ACC112 (cell line): ENCODE results near the gene KYNU.

Experiments
- H2AFZ ChIP-seq: fragments of 200-600 bp; sonication (generic); one replicate; pipeline ENCODE4 v1.6.0; 2017; ENCODE audit warnings: antibody characterized with exemption, low read length; ENCODE audit not compliant: unreplicated experiment
- H3K27ac ChIP-seq: fragments of 200-600 bp; sonication (generic); 2 replicates; pipeline ENCODE4 v1.5.1; 2014; ENCODE audit warnings: low read depth, mild to moderate bottlenecking, antibody characterized with exemption, low read length, moderate library complexity
- H3K27me3 ChIP-seq: fragments of 200-600 bp; sonication (generic); 2 replicates; pipeline ENCODE4 v1.6.1; 2014; ENCODE audit warnings: mild to moderate bottlenecking, antibody characterized with exemption, low read length, moderate library complexity, mixed read lengths; ENCODE audit not compliant: insufficient read depth
- H3K36me3 ChIP-seq: fragments of 200-600 bp; sonication (generic); 2 replicates; pipeline ENCODE4 v1.6.1; 2016; ENCODE audit warnings: mild to moderate bottlenecking, antibody characterized with exemption, low read length, moderate library complexity, mixed read lengths; ENCODE audit not compliant: insufficient read depth
- H3K4me1 ChIP-seq: fragments of 200-600 bp; sonication (generic); one replicate; pipeline ENCODE4 v1.6.1; 2016; ENCODE audit warnings: low read length, mixed read lengths; ENCODE audit not compliant: insufficient read depth, unreplicated experiment, control insufficient read depth
- H3K4me3 ChIP-seq: fragments of 200-600 bp; sonication (generic); 2 replicates; pipeline ENCODE4 v1.5.1; 2014; ENCODE audit warnings: mild to moderate bottlenecking, low read depth, low read length
- H3K79me2 ChIP-seq: fragments of 200-600 bp; sonication (generic); one replicate; pipeline ENCODE4 v1.6.0; 2016; ENCODE audit warnings: low read length; ENCODE audit not compliant: control insufficient read depth, unreplicated experiment, insufficient read depth

KYNU gene

DNA sequence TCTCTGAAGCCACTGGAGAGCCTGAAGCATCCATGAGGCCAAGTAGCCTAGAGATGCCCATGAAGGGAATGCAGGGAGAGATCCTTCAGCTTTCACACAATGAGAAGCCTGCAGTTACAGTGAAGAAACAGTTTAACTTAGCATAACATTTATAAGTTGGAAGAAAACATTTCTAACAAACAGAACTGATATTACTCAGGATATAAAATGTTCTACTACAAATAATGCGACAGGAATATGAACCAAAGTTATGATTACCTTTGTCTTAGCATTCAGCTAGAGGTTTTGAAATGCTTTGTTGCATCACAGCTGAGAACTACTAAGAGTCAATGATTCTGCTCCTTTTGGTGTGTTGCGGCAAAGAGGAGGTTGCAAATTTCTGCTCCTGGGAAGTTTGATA lies 6.9 kb upstream of the KYNU start:
- Histone ChIP-seq H3K4me3 (no peak overlapping the region), H3K36me3 (no peaks in the 10 kb centered on the region), H2AFZ (peak overlapping the region; percentile 70), H3K27me3 (no peaks in the 10 kb centered on the region), H3K79me2 (no peaks in the 10 kb centered on the region), H3K4me1 (peaks cover 56% of the 10 kb centered on the region), H3K27ac (peak overlapping the region; percentile 76)

DNA sequence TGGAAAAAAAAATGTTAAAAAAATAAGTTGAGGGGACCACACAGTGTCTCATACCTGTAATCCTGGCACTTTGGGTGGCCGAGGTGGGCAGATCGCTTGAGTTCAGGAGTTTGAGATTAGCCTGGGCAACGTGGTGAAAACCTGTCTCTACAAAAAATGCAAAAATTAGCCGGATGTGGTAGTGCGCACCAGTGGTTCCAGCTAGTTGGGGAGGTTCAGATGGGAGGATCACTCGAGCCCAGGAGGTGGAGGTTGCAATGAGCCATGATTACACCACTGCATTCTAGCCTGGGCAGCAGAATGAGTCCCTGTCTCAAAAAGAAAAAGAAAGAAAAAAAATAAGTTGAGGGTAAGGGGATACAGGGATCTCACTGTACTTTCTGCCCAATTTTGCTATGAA lies 6.1 kb upstream of the KYNU start:
- H3K27me3 ChIP-seq, result no peaks in the 10 kb centered on the region
- no peaks in the 10 kb centered on the region for H3K79me2 ChIP-seq
- no peaks in the 10 kb centered on the region for H3K36me3 ChIP-seq
- H3K4me1 ChIP-seq, result peaks cover 55% of the 10 kb centered on the region
- H3K4me3 ChIP-seq, result no peak overlapping the region
- no peak overlapping the region for H2AFZ ChIP-seq
- H3K27ac ChIP-seq, result no peak overlapping the region

DNA sequence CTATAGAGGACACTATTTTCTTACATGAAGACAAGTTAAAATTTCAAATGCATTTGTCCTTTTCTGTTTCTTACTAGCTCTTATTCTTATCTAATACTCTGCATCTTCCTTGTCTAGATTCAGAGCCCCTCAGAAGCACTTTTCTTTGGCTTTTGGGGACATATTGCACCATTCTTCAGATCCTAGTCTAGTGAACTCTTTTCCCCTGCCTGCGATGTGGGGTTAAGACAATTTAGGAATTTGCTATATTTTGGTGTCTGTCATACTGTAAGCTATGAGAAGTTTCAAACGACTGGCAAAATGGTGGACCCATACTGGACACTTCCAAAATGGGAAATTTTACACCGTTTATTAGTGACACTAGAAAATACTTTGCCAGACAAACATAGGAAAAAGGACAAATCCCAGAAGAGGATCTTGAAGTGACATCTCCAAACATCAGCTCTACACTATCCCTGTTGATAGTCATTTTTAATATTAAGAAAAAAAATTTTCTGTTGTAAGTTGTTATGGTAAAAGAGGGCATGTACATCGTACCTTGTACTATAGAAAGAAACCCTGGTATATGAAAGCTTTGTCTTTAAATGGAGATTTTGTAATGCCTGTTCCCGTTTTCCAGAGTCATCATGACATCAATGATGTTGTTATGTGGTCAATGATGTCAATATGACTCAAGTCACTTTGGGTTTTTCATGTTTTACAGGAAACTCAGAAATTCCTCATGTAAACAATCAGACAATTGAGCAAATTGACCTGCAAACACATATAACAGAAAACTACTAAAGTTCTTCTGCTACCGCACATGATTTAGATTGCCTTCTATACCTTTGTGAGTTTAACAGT lies 4.4 kb upstream of the KYNU start:
- Histone ChIP-seq H3K27ac (peak overlapping the region; percentile 99), H3K4me3 (peak overlapping the region; percentile 56), H2AFZ (peak overlapping the region; percentile 10), H3K4me1 (peaks cover 51% of the 10 kb centered on the region), H3K36me3 (no peaks in the 10 kb centered on the region), H3K27me3 (no peaks in the 10 kb centered on the region), H3K79me2 (peaks cover under 1% of the 10 kb centered on the region)

DNA sequence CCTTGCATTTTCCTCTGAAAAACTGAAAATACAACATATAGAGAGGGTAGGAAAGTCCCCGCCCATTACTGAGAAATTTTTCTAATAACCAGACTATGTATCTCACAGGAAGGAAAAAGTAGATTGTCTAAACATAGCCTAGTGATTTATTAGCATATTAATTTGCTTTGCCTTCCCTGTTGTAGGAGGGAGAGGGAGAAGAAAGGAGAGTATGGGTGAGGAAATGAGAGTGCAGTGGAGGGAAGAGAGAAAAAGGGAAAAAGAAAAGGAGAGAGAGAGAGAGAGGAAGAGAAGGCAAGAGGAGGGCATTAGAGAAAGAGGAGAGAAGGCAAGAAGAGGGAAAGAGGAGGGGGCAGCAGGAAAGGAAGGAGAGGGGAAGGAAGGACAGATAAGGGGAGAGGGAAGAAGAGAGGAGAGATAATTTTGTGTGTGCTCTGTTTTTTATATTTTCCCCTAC lies 3.6 kb upstream of the KYNU start:
- H3K27ac ChIP-seq, result peak overlapping the region; percentile 99
- peaks cover 51% of the 10 kb centered on the region for H3K4me1 ChIP-seq
- H3K4me3 ChIP-seq, result peak overlapping the region; percentile 56
- H2AFZ ChIP-seq, result no peak overlapping the region
- no peaks in the 10 kb centered on the region for H3K36me3 ChIP-seq
- peaks cover 7% of the 10 kb centered on the region for H3K79me2 ChIP-seq
- H3K27me3 ChIP-seq, result no peaks in the 10 kb centered on the region

DNA sequence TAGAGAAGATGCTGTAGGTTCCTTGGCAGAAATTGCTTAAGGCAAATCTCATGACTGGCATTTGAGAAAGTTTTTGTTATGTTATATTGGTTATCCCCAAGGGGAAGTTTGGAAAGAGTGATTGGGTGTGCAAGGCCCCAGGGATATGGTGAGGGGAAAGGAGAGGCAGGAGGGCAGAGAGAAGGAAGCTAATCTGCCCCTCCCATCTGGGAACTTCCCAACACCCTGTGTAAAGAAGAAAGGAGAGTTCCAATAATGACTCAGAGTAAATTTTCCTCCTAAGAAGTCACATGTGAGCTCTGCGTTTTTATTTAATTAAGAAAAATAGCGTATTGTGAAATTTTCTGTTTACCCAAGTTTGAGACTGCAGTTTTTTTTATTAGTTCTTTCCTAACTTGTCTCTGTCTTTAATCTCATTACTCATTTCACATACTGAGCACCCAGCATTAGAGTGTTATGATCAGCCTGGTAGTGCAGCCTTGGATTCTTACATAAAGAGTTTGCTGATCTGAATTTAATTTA lies 3.1 kb upstream of the KYNU start:
- Histone ChIP-seq H3K27me3 (no peaks in the 10 kb centered on the region), H3K79me2 (peaks cover 12% of the 10 kb centered on the region), H3K4me3 (peak overlapping the region; percentile 56), H3K27ac (peak overlapping the region; percentile 99), H3K4me1 (peaks cover 56% of the 10 kb centered on the region), H3K36me3 (no peaks in the 10 kb centered on the region), H2AFZ (no peak overlapping the region)

DNA sequence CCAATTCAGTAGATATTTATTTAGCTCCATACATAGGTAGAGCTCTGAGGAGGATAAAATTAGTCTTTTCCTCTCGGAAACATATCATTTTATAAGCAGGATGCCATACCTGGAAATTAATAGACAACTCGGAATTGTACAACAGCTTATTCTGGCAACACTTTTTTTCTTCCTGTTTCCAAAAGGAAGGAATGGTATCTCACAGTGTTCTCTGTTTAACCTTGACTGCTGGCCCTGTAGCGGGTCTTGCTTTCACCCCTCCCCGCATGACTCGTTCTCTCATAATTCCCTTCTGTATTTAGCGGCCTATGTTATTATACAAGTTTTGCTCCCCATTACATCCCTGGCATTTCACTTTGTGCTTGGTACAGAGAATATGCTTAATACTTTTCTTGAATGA lies 2.5 kb upstream of the KYNU start:
- peaks cover 62% of the 10 kb centered on the region for H3K4me1 ChIP-seq
- H3K4me3 ChIP-seq, result no peak overlapping the region
- H3K79me2 ChIP-seq, result peaks cover 16% of the 10 kb centered on the region
- H3K36me3 ChIP-seq, result no peaks in the 10 kb centered on the region
- peak overlapping the region; percentile 99 for H3K27ac ChIP-seq
- no peak overlapping the region for H2AFZ ChIP-seq
- no peaks in the 10 kb centered on the region for H3K27me3 ChIP-seq

DNA sequence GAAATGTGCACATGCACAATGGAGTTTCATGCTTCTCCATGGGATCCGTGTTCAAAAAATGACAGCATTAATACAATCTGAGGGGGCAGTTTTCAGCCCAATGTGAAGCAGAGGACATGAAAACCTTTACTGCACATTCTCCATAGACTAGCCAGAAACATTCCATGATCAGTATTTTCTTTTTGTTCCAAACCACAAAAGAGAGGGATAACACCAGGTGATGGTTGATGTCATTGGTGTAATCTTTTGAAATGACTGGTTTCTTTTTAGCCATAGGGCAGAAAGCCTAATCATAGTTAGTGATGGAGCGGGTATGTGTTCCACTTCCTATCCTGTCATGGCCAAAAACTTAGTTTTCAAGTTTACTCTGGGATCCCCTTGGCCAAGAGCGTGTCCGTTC lies 1.8 kb upstream of the KYNU start:
- H3K27me3 ChIP-seq, result no peaks in the 10 kb centered on the region
- peak overlapping the region; percentile 99 for H3K27ac ChIP-seq
- H2AFZ ChIP-seq, result no peak overlapping the region
- peaks cover 65% of the 10 kb centered on the region for H3K4me1 ChIP-seq
- H3K36me3 ChIP-seq, result no peaks in the 10 kb centered on the region
- no peak overlapping the region for H3K4me3 ChIP-seq
- peaks cover 16% of the 10 kb centered on the region for H3K79me2 ChIP-seq

DNA sequence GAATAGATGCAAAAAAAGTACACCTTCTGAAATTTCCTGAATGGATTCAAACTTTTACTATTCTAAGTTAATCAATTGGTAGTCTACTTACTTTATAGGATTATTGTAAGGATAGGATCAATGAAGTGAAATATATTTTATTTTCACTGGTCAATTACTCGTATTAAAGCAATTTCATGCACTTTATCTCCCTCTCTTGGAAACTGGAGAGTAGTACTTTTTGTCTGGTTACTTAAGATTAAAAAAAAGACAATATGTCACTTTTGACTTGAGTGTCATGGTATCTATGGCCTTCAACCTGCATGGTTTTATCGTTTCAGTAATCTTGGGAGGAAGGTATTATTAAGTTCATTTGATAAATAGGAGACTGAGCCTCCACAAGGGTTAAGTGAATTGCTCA lies 1.0 kb upstream of the KYNU start:
- Histone ChIP-seq H3K4me3 (no peak overlapping the region), H3K36me3 (no peaks in the 10 kb centered on the region), H3K4me1 (peaks cover 68% of the 10 kb centered on the region), H3K79me2 (peaks cover 20% of the 10 kb centered on the region), H2AFZ (no peak overlapping the region), H3K27me3 (no peaks in the 10 kb centered on the region), H3K27ac (peak overlapping the region; percentile 99)

DNA sequence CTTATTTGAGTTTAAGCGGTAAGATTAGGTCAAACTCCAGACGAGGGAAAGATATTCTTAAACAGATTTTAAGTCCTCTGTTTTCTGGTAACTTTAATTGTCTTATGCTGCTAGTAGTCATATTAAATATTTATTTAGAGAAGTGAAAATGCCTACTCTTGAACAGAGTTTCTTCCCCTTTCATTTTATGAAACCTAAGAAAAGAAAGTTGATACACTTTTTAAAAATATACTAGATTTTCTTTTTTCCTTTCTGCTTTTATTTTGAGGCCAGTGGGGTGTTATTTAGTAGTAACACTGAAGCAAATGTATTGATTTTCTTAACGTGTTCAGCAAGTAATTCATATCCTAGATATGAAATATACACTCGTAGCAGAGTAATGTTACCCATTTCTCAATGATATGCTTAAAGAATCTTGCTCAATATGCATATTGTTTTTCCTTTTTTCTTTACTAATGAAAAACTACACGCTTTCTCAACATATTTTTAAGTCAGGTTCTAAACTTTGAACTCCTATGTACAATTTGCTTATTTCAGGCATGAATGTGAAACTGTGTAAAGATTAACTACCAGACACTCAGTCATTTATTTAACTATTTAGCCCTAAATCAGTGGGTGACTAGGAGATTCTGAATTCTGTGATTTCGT lies 691 bp downstream of the KYNU start:
- Histone ChIP-seq H2AFZ (no peak overlapping the region), H3K36me3 (no peaks in the 10 kb centered on the region), H3K27me3 (no peaks in the 10 kb centered on the region), H3K4me3 (peak overlapping the region; percentile 78), H3K4me1 (peaks cover 60% of the 10 kb centered on the region), H3K27ac (peak overlapping the region; percentile 99), H3K79me2 (peaks cover 20% of the 10 kb centered on the region)

DNA sequence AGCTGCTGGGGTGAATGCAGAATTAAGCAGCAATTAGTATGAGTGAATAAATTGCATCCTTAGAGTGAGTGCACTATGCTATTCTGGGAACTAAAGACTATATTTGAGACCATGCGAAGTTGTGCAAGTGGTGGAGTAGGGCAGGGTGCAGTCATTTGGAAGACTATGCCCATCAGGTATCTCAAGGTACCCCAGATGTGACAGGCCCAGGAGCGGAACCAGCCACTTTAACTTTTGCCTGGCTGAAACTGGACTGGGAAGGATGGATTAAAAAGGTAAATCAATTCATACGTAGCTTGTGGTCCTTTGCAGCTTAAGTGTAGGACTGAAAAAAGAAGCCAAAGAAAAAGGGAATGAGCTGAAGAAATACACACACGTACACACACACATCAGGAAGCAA lies 1.7 kb downstream of the KYNU start:
- peak overlapping the region; percentile 99 for H3K27ac ChIP-seq
- H3K4me3 ChIP-seq, result peak overlapping the region; percentile 78
- H3K79me2 ChIP-seq, result peaks cover 20% of the 10 kb centered on the region
- H3K36me3 ChIP-seq, result no peaks in the 10 kb centered on the region
- peaks cover 52% of the 10 kb centered on the region for H3K4me1 ChIP-seq
- H3K27me3 ChIP-seq, result no peaks in the 10 kb centered on the region
- no peak overlapping the region for H2AFZ ChIP-seq
